Measurements from ENCODE around the gene SLC16A9.
"Not testable (repeated sequence)": the region's sequence is repeated elsewhere in the genome, so short reads cannot be mapped to it uniquely, and the experiment has no call there.

Gene SLC16A9, protein sequence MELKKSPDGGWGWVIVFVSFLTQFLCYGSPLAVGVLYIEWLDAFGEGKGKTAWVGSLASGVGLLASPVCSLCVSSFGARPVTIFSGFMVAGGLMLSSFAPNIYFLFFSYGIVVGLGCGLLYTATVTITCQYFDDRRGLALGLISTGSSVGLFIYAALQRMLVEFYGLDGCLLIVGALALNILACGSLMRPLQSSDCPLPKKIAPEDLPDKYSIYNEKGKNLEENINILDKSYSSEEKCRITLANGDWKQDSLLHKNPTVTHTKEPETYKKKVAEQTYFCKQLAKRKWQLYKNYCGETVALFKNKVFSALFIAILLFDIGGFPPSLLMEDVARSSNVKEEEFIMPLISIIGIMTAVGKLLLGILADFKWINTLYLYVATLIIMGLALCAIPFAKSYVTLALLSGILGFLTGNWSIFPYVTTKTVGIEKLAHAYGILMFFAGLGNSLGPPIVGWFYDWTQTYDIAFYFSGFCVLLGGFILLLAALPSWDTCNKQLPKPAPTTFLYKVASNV

DNA sequence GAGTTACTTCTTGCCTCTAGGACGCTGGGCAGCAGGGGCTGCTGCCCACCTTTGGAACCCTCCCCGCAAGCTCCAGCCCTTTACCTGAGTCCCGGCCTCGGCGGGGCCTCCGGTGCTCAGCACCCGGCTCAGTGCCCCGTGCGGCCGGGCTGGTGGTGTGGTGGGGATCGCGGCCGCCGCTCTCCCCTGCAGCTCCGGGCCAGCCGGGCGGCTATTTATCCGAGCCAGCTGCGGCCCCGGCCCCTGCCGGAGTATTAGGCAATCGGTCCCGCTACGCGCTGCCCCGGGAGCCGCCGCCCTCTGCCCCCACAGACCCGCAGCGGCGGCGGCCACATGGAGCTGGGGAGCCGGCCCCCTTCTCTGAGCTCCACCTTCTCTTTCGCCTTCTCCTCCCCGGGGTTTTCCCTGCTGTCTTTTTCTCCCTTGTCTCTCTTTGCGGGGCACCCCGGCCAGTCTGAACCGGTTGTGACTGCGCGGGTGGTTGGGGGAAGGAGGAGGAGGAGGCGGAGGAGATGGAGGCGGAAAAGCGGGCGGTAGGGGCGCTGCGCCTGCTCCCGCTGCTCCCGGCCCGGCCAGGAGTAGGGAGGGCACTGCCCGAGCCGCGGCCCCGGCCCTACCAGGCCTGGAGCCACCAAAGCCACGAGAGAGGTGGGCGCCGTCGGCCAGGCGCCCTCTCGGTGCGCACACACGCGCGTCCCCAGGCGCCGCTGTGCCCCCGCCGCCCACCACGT is at the start of gene SLC16A9:
SLC16A9 (minus strand) TSS at position 456 of the 731 bp plus-strand sequence. CDS start 25,559 bp downstream, outside the sequence.
- Histone ChIP-seq H3K79me2 (ENCODE audit: control insufficient read depth, insufficient read depth, low read length, unreplicated experiment) (no peaks in the 10 kb centered on the region), H3K4me3 (ENCODE audit: low read depth, low read length) (peak within 1 kb of the TSS; percentile 75), H3K27ac (ENCODE audit: low read depth, low read length) (no peak within 1 kb of the TSS), H3K4me1 (ENCODE audit: control insufficient read depth, insufficient read depth, low read length, unreplicated experiment) (no peaks in the 10 kb centered on the region), H3K27me3 (ENCODE audit: insufficient read depth, low read length) (peaks cover 79% of the 10 kb centered on the region), H3K36me3 (ENCODE audit: insufficient read depth, low read length) (no peaks in the 10 kb centered on the region), H2AFZ (ENCODE audit: low read length, unreplicated experiment) (peak within 1 kb of the TSS; percentile 27)

DNA sequence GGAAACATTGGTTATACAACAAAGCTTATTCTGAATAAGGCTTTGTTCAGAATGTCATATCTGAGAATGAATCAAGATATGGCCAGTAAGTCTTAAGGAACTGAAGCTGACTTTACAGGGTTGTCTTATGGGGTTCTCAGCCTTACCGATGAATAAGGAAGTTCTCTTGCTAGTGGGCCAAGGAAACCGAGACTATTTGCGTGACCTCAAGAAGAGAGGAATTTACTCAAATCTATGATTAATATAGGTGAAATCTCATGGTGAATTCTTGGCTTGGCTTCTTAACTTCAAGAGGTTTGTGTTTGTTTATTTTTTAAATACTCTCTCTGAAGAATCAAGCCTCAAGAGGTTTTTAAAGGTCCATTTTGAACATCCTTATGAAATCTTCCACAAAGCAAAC is 48.3 kb upstream of the SLC16A9 start:
- H3K4me1 ChIP-seq (ENCODE audit: control insufficient read depth, insufficient read depth, low read length, unreplicated experiment), result no peaks in the 10 kb centered on the region
- H3K79me2 ChIP-seq (ENCODE audit: control insufficient read depth, insufficient read depth, low read length, unreplicated experiment), result no peaks in the 10 kb centered on the region
- no peak overlapping the region for H2AFZ ChIP-seq (ENCODE audit: low read length, unreplicated experiment)
- H3K27me3 ChIP-seq (ENCODE audit: insufficient read depth, low read length), result peaks cover 42% of the 10 kb centered on the region
- H3K27ac ChIP-seq (ENCODE audit: low read depth, low read length), result 0 out of 2 replicates have a peak overlapping the region, but pooled peaks have one; percentile 2
- H3K36me3 ChIP-seq (ENCODE audit: insufficient read depth, low read length), result no peaks in the 10 kb centered on the region
- no peak overlapping the region for H3K4me3 ChIP-seq (ENCODE audit: low read depth, low read length)

DNA sequence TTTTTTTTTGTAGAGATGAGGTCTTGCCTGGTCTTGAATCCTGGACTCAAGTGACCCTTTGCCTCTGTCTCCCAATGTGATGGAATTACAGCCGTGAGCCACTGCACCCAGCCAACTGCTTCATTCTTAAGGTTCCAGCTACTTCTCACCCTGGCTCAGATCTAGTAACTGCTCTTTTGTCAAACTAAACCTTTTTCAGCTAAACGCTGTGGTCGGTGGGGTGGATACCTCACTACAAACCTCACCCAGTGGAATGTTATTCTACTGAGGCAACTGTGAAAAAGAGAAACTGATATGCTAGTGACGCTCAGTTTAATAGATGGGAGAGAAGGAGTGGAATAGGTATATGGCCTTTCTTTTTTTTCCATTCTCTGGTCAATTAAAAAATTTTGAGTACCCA is 45.3 kb upstream of the SLC16A9 start:
- H3K27ac ChIP-seq (ENCODE audit: low read depth, low read length), result no peak overlapping the region
- H3K79me2 ChIP-seq (ENCODE audit: control insufficient read depth, insufficient read depth, low read length, unreplicated experiment), result no peaks in the 10 kb centered on the region
- H3K4me3 ChIP-seq (ENCODE audit: low read depth, low read length), result no peak overlapping the region
- no peak overlapping the region for H2AFZ ChIP-seq (ENCODE audit: low read length, unreplicated experiment)
- H3K36me3 ChIP-seq (ENCODE audit: insufficient read depth, low read length), result no peaks in the 10 kb centered on the region
- peaks cover 61% of the 10 kb centered on the region for H3K27me3 ChIP-seq (ENCODE audit: insufficient read depth, low read length)
- H3K4me1 ChIP-seq (ENCODE audit: control insufficient read depth, insufficient read depth, low read length, unreplicated experiment), result no peaks in the 10 kb centered on the region

DNA sequence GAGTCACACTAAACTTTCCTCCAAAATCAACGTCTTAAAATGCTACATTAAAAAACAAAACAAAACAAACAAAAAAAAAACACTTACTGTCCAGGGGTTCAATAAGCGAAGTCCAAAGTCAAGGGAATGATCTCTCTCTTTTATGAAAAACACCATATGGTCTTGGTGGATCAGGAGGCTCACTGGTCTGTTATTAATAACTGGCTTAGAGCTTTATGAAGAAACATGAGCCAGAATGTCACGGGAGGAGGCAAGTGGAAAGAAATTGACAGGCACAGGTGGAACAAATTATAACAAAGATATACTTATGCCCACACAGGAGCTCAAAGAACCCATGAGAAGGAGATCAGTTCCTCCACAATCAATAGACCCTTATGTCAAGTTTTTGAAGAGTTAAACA is 43.6 kb upstream of the SLC16A9 start, which contains the start of gene MRLN:
MRLN (minus strand) TSS at position 189 of the 400 bp plus-strand sequence.
- no peaks in the 10 kb centered on the region for H3K4me1 ChIP-seq (ENCODE audit: control insufficient read depth, insufficient read depth, low read length, unreplicated experiment)
- no peak within 1 kb of the TSS for H3K4me3 ChIP-seq (ENCODE audit: low read depth, low read length)
- H3K27ac ChIP-seq (ENCODE audit: low read depth, low read length), result no peak within 1 kb of the TSS
- H3K27me3 ChIP-seq (ENCODE audit: insufficient read depth, low read length), result peaks cover 66% of the 10 kb centered on the region
- H3K79me2 ChIP-seq (ENCODE audit: control insufficient read depth, insufficient read depth, low read length, unreplicated experiment), result no peaks in the 10 kb centered on the region
- H3K36me3 ChIP-seq (ENCODE audit: insufficient read depth, low read length), result no peaks in the 10 kb centered on the region
- H2AFZ ChIP-seq (ENCODE audit: low read length, unreplicated experiment), result no peak within 1 kb of the TSS

DNA sequence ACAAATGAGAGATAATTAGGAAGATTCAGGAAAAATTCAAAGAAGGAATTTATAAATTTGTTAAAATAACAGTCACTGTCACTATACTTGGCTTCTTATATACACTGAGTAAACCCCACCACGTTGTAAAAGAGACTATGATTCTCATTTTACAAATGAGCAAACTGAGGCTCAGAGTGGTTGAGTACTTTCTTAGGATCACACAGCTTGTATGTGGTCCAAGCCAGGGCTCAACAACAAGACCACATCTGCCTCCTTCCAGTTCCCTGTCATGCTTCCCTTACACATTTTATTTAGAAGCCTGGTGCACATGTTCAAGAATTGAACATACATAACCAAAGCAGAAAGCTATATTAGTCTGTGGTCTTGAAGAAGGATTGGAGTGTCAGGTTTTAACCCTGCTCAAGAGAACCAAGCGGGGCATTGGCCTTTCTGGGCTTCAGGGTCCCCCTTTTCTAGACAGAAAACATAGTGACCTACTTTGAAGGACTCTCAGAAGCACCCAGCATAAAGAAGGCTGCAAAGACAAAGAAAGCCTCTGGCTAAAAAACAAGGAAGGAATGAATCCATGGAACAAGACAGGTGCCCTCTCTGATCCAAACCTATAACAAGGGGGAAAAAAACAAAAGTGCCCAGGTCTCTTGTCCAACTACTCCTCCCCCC is 42.8 kb upstream of the SLC16A9 start:
- no peaks in the 10 kb centered on the region for H3K4me1 ChIP-seq (ENCODE audit: control insufficient read depth, insufficient read depth, low read length, unreplicated experiment)
- H3K79me2 ChIP-seq (ENCODE audit: control insufficient read depth, insufficient read depth, low read length, unreplicated experiment), result no peaks in the 10 kb centered on the region
- no peak overlapping the region for H2AFZ ChIP-seq (ENCODE audit: low read length, unreplicated experiment)
- no peaks in the 10 kb centered on the region for H3K36me3 ChIP-seq (ENCODE audit: insufficient read depth, low read length)
- H3K4me3 ChIP-seq (ENCODE audit: low read depth, low read length), result no peak overlapping the region
- H3K27me3 ChIP-seq (ENCODE audit: insufficient read depth, low read length), result peaks cover 68% of the 10 kb centered on the region
- no peak overlapping the region for H3K27ac ChIP-seq (ENCODE audit: low read depth, low read length)

DNA sequence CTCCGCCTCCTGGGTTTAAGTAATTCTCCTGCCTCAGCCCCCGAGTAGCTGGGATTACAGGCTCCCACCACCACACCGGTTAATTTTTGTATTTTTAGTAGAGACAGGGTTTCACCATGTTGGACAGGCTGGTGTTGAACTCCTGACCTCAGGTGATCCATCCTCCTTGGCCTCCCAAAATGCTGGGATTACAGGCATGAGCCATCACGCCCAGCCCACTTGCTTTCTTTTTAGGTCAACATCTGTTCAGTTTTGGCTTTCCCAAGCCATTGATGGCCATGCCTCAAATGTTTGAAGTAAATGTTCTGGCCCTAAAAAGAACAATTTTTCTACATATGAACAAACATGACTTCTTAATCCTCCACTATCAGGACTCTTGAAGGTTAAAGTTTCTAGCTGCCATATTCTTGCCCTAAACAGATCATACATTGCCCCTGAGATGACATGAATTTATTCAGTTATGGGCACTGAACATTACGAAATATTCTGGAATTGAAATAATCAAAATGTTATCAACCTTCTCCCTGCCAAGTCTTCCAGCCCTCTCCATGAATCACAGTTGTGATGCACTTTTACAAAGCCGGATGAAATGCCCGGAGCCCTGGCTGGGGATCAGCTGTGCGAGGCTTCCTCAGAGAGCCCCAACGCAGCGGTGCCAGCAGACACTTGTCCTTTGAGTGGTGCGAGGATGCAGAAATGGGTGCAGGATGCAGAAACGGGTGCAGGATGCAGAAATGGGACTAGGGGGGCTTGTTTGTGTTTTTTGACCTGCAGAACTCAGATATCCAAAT is 40.7 kb upstream of the SLC16A9 start:
- no peaks in the 10 kb centered on the region for H3K4me1 ChIP-seq (ENCODE audit: control insufficient read depth, insufficient read depth, low read length, unreplicated experiment)
- H3K79me2 ChIP-seq (ENCODE audit: control insufficient read depth, insufficient read depth, low read length, unreplicated experiment), result no peaks in the 10 kb centered on the region
- H3K27me3 ChIP-seq (ENCODE audit: insufficient read depth, low read length), result peaks cover 67% of the 10 kb centered on the region
- H2AFZ ChIP-seq (ENCODE audit: low read length, unreplicated experiment), result no peak overlapping the region
- no peak overlapping the region for H3K27ac ChIP-seq (ENCODE audit: low read depth, low read length)
- H3K4me3 ChIP-seq (ENCODE audit: low read depth, low read length), result no peak overlapping the region
- no peaks in the 10 kb centered on the region for H3K36me3 ChIP-seq (ENCODE audit: insufficient read depth, low read length)

DNA sequence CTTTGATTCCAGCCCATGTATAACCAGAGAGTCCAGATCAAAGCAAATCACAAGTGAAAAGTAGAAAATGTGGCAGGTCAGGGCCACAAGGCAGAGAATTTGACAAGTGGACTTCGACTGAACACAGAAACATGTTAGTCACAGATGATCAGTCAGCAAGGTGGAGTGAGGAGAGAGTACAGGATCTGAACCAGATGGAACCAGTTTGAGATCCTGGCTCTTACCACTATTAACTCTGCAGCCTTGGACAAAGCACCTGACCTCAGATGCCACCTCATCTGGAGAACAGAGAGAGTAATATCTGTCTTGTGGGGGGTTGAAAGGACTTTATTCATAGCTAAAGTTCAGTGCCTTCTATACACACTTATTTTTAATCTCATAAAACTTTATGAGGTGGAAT is 39.2 kb upstream of the SLC16A9 start:
- H3K79me2 ChIP-seq (ENCODE audit: control insufficient read depth, insufficient read depth, low read length, unreplicated experiment), result no peaks in the 10 kb centered on the region
- H3K27ac ChIP-seq (ENCODE audit: low read depth, low read length), result no peak overlapping the region
- H2AFZ ChIP-seq (ENCODE audit: low read length, unreplicated experiment), result no peak overlapping the region
- peaks cover 60% of the 10 kb centered on the region for H3K27me3 ChIP-seq (ENCODE audit: insufficient read depth, low read length)
- H3K4me1 ChIP-seq (ENCODE audit: control insufficient read depth, insufficient read depth, low read length, unreplicated experiment), result no peaks in the 10 kb centered on the region
- H3K36me3 ChIP-seq (ENCODE audit: insufficient read depth, low read length), result no peaks in the 10 kb centered on the region
- no peak overlapping the region for H3K4me3 ChIP-seq (ENCODE audit: low read depth, low read length)

DNA sequence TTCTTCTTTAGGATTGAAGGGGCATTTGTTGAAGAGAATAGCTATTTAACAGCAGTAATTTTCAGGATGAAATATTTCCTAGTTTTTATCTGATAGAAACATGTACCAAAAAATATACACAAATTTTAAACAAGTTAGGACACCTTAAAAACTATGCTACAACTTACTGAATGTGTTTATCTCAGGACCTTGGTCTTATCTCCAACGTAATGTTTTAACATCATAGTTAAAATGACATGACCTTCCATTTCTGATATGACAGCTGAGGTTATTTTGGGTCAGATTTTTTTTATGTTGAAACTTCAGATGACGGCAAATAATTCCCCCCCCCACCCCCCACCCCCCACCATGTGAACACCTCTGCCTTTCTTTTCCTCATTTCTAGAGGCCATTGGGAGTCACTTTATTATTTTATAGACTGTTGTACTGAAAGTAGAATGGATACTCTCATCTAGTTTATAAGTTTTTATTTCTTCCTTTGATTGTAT is 35.6 kb upstream of the SLC16A9 start:
- Histone ChIP-seq H3K27me3 (ENCODE audit: insufficient read depth, low read length) (peaks cover 30% of the 10 kb centered on the region), H3K4me1 (ENCODE audit: control insufficient read depth, insufficient read depth, low read length, unreplicated experiment) (no peaks in the 10 kb centered on the region), H2AFZ (ENCODE audit: low read length, unreplicated experiment) (no peak overlapping the region), H3K36me3 (ENCODE audit: insufficient read depth, low read length) (no peaks in the 10 kb centered on the region), H3K4me3 (ENCODE audit: low read depth, low read length) (no peak overlapping the region), H3K27ac (ENCODE audit: low read depth, low read length) (no peak overlapping the region), H3K79me2 (ENCODE audit: control insufficient read depth, insufficient read depth, low read length, unreplicated experiment) (no peaks in the 10 kb centered on the region)

DNA sequence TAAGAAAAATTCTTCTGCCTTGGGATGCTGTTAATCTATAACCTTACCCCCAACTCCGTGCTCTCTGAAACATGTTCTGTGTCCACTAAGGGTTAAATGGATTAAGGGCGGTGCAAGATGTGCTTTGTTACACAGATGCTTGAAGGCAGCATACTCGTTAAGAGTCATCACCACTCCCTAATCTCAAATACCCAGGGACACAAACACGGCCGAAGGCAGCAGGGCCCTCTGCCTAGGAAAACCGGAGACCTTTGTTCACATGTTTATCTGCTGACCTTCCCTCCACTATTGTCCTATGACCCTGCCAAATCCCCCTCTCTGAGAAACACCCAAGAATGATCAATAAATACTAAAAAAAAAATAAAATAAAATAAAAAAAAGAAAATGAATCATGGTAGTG is 35.1 kb upstream of the SLC16A9 start:
- H3K79me2 ChIP-seq (ENCODE audit: control insufficient read depth, insufficient read depth, low read length, unreplicated experiment); H3K4me1 ChIP-seq (ENCODE audit: control insufficient read depth, insufficient read depth, low read length, unreplicated experiment); H3K36me3 ChIP-seq (ENCODE audit: insufficient read depth, low read length); H2AFZ ChIP-seq (ENCODE audit: low read length, unreplicated experiment); H3K27ac ChIP-seq (ENCODE audit: low read depth, low read length); H3K4me3 ChIP-seq (ENCODE audit: low read depth, low read length): not testable (repeated sequence)
- peaks cover 28% of the 10 kb centered on the region for H3K27me3 ChIP-seq (ENCODE audit: insufficient read depth, low read length)

DNA sequence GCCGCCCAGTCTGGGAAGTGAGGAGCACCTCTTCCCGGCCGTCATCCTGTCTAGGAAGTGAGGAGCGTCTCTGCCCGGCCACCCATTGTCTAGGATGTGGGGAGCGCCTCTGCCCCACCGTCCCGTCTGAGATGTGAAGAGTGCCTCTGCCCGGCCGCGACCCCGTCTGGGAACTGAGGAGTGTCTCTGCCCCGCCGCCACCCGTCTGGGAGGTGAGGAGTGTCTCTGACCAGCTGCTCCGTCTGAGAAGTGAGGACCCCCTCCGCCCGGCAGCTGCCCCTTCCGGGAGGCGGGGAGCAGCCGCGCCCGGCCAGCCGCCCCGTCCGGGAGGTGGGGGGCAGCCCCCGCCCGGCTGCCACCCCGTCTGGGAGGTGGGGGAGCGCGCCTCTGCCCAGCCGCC is 34.5 kb upstream of the SLC16A9 start:
- H3K27me3 ChIP-seq (ENCODE audit: insufficient read depth, low read length), result peaks cover 28% of the 10 kb centered on the region
- H3K27ac ChIP-seq (ENCODE audit: low read depth, low read length); H2AFZ ChIP-seq (ENCODE audit: low read length, unreplicated experiment); H3K4me3 ChIP-seq (ENCODE audit: low read depth, low read length); H3K36me3 ChIP-seq (ENCODE audit: insufficient read depth, low read length); H3K79me2 ChIP-seq (ENCODE audit: control insufficient read depth, insufficient read depth, low read length, unreplicated experiment); H3K4me1 ChIP-seq (ENCODE audit: control insufficient read depth, insufficient read depth, low read length, unreplicated experiment): not testable (repeated sequence)
